ENCODE results near the gene RERG.
"Not testable (repeated sequence)": the region's sequence is repeated elsewhere in the genome, so short reads cannot be mapped to it uniquely, and the experiment has no call there.

RERG gene

GRCh38 chr12:15220915-15221885 lies at the start of gene RERG:
TSS of gene RERG (minus strand) at chr12:15221417. CDS start at chr12:15217489, 3,928 bp downstream.
- peak; percentile 70 to 84 for DNase-seq

- DNase-seq = no peak
These were observed 49.4 kb upstream of the RERG start for GRCh38 chr12:15270591-15270990.

GRCh38 chr12:15268927-15269552 lies 47.8 kb upstream of the RERG start:
- DNase-seq = peak; percentile 16 to 21

- no peak for DNase-seq
These were observed 47.1 kb upstream of the RERG start for GRCh38 chr12:15268309-15268708.

- DNase-seq = no peak
These were observed 44.7 kb upstream of the RERG start for GRCh38 chr12:15265875-15266274.

GRCh38 chr12:15256761-15257160 lies 35.5 kb upstream of the RERG start:
- no peak for DNase-seq

- DNase-seq = no peak
These were observed 32.8 kb upstream of the RERG start for GRCh38 chr12:15253990-15254389.

- DNase-seq = no peak
These were observed 23.7 kb upstream of the RERG start for GRCh38 chr12:15244926-15245325.

GRCh38 chr12:15244341-15244740 lies 23.1 kb upstream of the RERG start:
- DNase-seq = no peak

- DNase-seq = no peak
These were observed 21.9 kb upstream of the RERG start for GRCh38 chr12:15243102-15243501.

- no peak for DNase-seq
These were observed 19.7 kb upstream of the RERG start for GRCh38 chr12:15240898-15241297.

- no peak for DNase-seq
These were observed 13.3 kb upstream of the RERG start for GRCh38 chr12:15234508-15234907.

GRCh38 chr12:15234011-15234410 lies 12.8 kb upstream of the RERG start:
- DNase-seq = no peak

- no peak for DNase-seq
These were observed 11.7 kb upstream of the RERG start for GRCh38 chr12:15232959-15233358.

GRCh38 chr12:15231493-15231892 lies 10.3 kb upstream of the RERG start:
- DNase-seq = no peak

- DNase-seq = no peak
These were observed 9.5 kb upstream of the RERG start for GRCh38 chr12:15230751-15231150.

- no peak for DNase-seq
These were observed 8.9 kb upstream of the RERG start for GRCh38 chr12:15230137-15230536.

- DNase-seq = peak in 1 of 2 donors; percentile 2
These were observed 5.9 kb upstream of the RERG start for GRCh38 chr12:15227004-15227679.

- not testable (repeated sequence) for DNase-seq
These were observed 4.6 kb upstream of the RERG start for GRCh38 chr12:15225863-15226218.

GRCh38 chr12:15225136-15225862 lies 4.1 kb upstream of the RERG start:
- DNase-seq = no peak

GRCh38 chr12:15222219-15222618 lies 1.0 kb upstream of the RERG start:
- no peak for DNase-seq

- DNase-seq = no peak
These were observed 766 bp downstream of the RERG start for GRCh38 chr12:15220451-15220850.

GRCh38 chr12:15218794-15219193 lies 2.4 kb downstream of the RERG start:
- DNase-seq = no peak
